Lower leg skin (tissue), 4 donors: Measurements from ENCODE around the gene CAMK2B. TPM values are rescaled to one million over a fixed set of nuclear protein-coding genes. Genes with fewer than 3 reads are reported as not detected.

Experiments
- DNase-seq, 2 donors: peaks; one replicate each; pipeline ENCODE4 v3.0.0-alpha.2; 2019; ENCODE audit warnings: low spot score in 2 of 2
- H3K4me3 ChIP-seq: fragments of 200-600 bp; sonication (generic); 2 replicates; pipeline ENCODE4 v1.5.1; 2017; ENCODE audit warnings: mild to moderate bottlenecking, low read depth; ENCODE audit not compliant: poor library complexity, severe bottlenecking
- POLR2A ChIP-seq, 2 donors: fragments of 450-650 bp; IDR thresholded peaks; one replicate each; pipeline ENCODE4 v1.6.1; 2016 to 2017; ENCODE audit warnings: antibody characterized with exemption in 2 of 2, mild to moderate bottlenecking in 1 of 2, moderate library complexity in 1 of 2
- WGBS, 2 donors: methylation state at CpG; one replicate each; pipeline ENCODE4 v1.1.5; 2018; 5-methylcytosine and 5-hydroxymethylcytosine counted together
- intact Hi-C: fragments of 100-400 bp; cut with DNase I; formaldehyde crosslinking; loops from one replicate; pipeline ENCODE4 v1.15.0; 2023; ENCODE audit warnings: low total_unique reads
- total RNA-seq, 4 donors: library from RNA; depleted of rRNA; stranded (reverse); fragments of >200 nt; gene quantifications; one replicate each; pipeline ENCODE4 v1.1.0, GENCODE V29; 2016
- TF ChIP-seq, protein P1 (sequence below), 3 donors: fragments of 450-650 bp; IDR thresholded peaks; one replicate each; pipeline ENCODE4 v1.5.1; 2016; ENCODE audit warnings: antibody characterized with exemption in 3 of 3, mild to moderate bottlenecking in 3 of 3, moderate library complexity in 2 of 3

Gene CAMK2B
- total RNA-seq, 4 donors from 2014 or later = 0.04 to 2.6 (median 1.1) TPM

DNA sequence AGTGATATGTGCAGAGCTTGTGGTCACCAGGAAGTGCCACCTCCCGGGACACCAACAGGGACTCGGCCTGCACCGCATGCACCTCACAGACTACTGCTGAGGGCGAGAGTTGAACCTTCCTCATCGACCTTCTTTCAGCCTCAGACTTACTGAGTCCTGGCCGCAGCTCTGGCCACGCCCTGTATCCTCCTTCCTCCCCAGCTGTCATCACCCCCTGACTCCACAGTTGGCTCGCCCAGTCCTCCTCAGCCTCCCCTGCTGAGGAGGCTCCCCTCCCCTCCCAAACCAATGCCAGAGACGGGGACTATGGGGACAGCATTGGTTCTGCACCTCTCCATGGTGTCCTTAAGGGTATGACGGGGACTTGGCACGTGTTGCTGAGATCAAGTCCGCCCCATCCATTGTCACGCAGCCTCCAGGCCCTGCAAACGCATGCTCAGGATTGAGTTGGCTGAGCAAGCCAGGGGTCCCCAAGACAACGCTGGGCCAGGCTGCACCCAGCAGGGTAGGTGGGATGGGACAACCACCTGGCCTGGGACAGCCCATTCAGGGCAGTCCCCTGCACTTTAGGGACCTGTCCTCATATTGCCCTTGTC is 75.7 kb downstream of the CAMK2B start:
- DNase-seq = no peak
- 75 to 85% methylated on average over 15 of the region's 15 CpGs for WGBS, 2 donors
- H3K4me3 ChIP-seq = no peak overlapping the region
- TF ChIP-seq, protein P1, sequence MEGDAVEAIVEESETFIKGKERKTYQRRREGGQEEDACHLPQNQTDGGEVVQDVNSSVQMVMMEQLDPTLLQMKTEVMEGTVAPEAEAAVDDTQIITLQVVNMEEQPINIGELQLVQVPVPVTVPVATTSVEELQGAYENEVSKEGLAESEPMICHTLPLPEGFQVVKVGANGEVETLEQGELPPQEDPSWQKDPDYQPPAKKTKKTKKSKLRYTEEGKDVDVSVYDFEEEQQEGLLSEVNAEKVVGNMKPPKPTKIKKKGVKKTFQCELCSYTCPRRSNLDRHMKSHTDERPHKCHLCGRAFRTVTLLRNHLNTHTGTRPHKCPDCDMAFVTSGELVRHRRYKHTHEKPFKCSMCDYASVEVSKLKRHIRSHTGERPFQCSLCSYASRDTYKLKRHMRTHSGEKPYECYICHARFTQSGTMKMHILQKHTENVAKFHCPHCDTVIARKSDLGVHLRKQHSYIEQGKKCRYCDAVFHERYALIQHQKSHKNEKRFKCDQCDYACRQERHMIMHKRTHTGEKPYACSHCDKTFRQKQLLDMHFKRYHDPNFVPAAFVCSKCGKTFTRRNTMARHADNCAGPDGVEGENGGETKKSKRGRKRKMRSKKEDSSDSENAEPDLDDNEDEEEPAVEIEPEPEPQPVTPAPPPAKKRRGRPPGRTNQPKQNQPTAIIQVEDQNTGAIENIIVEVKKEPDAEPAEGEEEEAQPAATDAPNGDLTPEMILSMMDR (IDR thresholded peaks at IDR 0.05) = no peak
- TF ChIP-seq POLR2A (IDR thresholded peaks at IDR 0.05) = no peak
- intact Hi-C loops = loop anchor here (10.0 kb wide), 1 partner anchor 225 kb away; no protein-coding TSS in a partner anchor

GRCh38 chr7:44247868-44248651 is 77.3 kb downstream of the CAMK2B start:
- no peak overlapping the region for H3K4me3 ChIP-seq
- intact Hi-C loops = loop anchor here (10.0 kb wide), 1 partner anchor 227 kb away; no protein-coding TSS in a partner anchor
- DNase-seq = no peak
- WGBS, 2 donors = 73 to 84% methylated on average over 5 to 10 of the region's 10 CpGs
- TF ChIP-seq POLR2A (IDR thresholded peaks at IDR 0.05) = no peak
- TF ChIP-seq, protein P1 (IDR thresholded peaks at IDR 0.05) = no peak

DNA sequence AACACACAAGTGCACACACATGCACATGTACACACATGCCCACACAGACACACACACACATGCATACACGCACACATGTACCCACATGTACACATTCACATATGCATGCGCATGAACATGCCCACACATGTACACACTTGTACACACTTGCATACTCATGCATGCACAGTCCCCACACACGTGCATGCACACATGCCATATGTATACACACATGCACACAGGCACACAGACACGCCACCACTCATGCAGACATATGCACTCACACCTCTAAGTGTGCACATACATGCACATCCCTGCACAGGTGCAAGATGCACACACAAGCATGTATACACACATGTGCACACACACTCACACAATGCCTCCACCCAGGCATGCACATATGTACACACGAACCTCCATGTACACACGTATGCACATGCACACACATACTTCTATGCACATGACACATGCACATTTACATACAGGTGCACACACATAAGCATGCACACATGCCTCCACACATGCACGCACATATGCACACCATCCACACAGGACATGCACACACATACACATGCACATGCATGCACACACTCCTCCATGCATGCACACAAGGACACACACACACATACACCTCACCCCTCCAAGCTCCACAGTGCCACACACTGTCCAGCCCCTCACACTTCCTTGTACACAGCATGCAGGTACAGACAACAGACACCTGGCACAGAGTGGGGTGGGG is 78.8 kb downstream of the CAMK2B start:
- 92 to 95% methylated on average over 7 of the region's 7 CpGs for WGBS, 2 donors
- intact Hi-C loops = loop anchor here (10.0 kb wide), 1 partner anchor 228 kb away; no protein-coding TSS in a partner anchor
- TF ChIP-seq, protein P1 (IDR thresholded peaks at IDR 0.05) = no peak
- no peak for TF ChIP-seq POLR2A (IDR thresholded peaks at IDR 0.05)
- H3K4me3 ChIP-seq = no peak overlapping the region
- DNase-seq = no peak

- whole genome bisulfite sequencing, 2 donors = 48 to 56% methylated on average over 8 of the region's 8 CpGs
- intact Hi-C loops = loop anchor here (5.0 to 10.0 kb wide), 2 partner anchors 231 to 318 kb away; no protein-coding TSS in a partner anchor
- no peak for TF ChIP-seq POLR2A (IDR thresholded peaks at IDR 0.05)
- TF ChIP-seq, protein P1 (IDR thresholded peaks at IDR 0.05) = no peak
- no peak overlapping the region for H3K4me3 ChIP-seq
- no peak for DNase-seq
These were observed 81.1 kb downstream of the CAMK2B start for GRCh38 chr7:44244282-44244681.

GRCh38 chr7:44242091-44242490 is 83.3 kb downstream of the CAMK2B start:
- TF ChIP-seq, protein P1 (IDR thresholded peaks at IDR 0.05) = no peak
- TF ChIP-seq POLR2A (IDR thresholded peaks at IDR 0.05) = no peak
- 72 to 91% methylated on average over 5 to 10 of the region's 10 CpGs for WGBS, 2 donors
- intact Hi-C loops = loop anchor here (5.0 to 10.0 kb wide), 2 partner anchors 233 to 320 kb away; no protein-coding TSS in a partner anchor
- H3K4me3 ChIP-seq = no peak overlapping the region
- DNase-seq = no peak
